HT-29 (cell line): Measurements from ENCODE around the gene SLC35F1. TPM values are rescaled to one million over a fixed set of nuclear protein-coding genes. Genes with fewer than 3 reads are reported as not detected.

Experiments
- DNase-seq: peaks from one replicate; pipeline ENCODE4 v3.0.0-alpha.2; 2015; ENCODE audit warnings: low spot score
- total RNA-seq: library from RNA; depleted of rRNA; stranded (reverse); fragments of >200 nt; shearing (Covaris generic); gene quantifications from 2 replicates; pipeline ENCODE4 v1.2.3, GENCODE V29; 2014; rRNA removed

Gene SLC35F1
- total RNA-seq, 1 experiment from 2014 or later = not detected

- no peak for DNase-seq
These were observed 449.0 kb downstream of the SLC35F1 start for GRCh38 chr6:118356054-118356453.

GRCh38 chr6:118356686-118357085 is 449.6 kb downstream of the SLC35F1 start:
- DNase-seq = no peak

Other genes with a start within 250 kb of the SLC35F1 start
- gene NUS1, start 231.8 kb upstream of the SLC35F1 start, total RNA-seq = 8.6 TPM in 2 replicates